GM18526 (cell line): ENCODE results near the gene OTOG.

Experiments
- POLR2A ChIP-seq: IDR thresholded peaks from 3 replicates; pipeline ENCODE4 v1.6.1; 2011; ENCODE audit not compliant: insufficient read length; ENCODE audit errors: extremely low read depth

The OTOG gene

GRCh38 chr11:17543574-17544180 lies 3.4 kb upstream of the OTOG start:
- TF ChIP-seq POLR2A: no peak

GRCh38 chr11:17544181-17544622 lies 2.9 kb upstream of the OTOG start, which contains the start of gene USH1C:
USH1C (minus strand) TSS chr11:17544416; CDS start chr11:17544307, 109 bp downstream.
- no peak for TF ChIP-seq POLR2A

GRCh38 chr11:17546240-17546639 lies 819 bp upstream of the OTOG start:
- TF ChIP-seq POLR2A: no peak

- TF ChIP-seq POLR2A: no peak
Observed at GRCh38 chr11:17547932-17548331, 873 bp downstream of the OTOG start.

GRCh38 chr11:17548444-17548843 lies 1.4 kb downstream of the OTOG start:
- TF ChIP-seq POLR2A: no peak

GRCh38 chr11:17550450-17551346 lies 3.6 kb downstream of the OTOG start:
- TF ChIP-seq POLR2A: no peak

- no peak for TF ChIP-seq POLR2A
Observed at GRCh38 chr11:17551347-17552040, 4.4 kb downstream of the OTOG start.

GRCh38 chr11:17552041-17552355 lies 4.9 kb downstream of the OTOG start:
- no peak for TF ChIP-seq POLR2A

- no peak for TF ChIP-seq POLR2A
Observed at GRCh38 chr11:17552392-17553248, 5.6 kb downstream of the OTOG start.

- no peak for TF ChIP-seq POLR2A
Observed at GRCh38 chr11:17553249-17553546, 6.1 kb downstream of the OTOG start.

GRCh38 chr11:17554487-17554886 lies 7.4 kb downstream of the OTOG start:
- TF ChIP-seq POLR2A: no peak

- no peak for TF ChIP-seq POLR2A
Observed at GRCh38 chr11:17556999-17557398, 9.9 kb downstream of the OTOG start.

GRCh38 chr11:17558025-17558780 lies 11.1 kb downstream of the OTOG start:
- no peak for TF ChIP-seq POLR2A

- TF ChIP-seq POLR2A: no peak
Observed at GRCh38 chr11:17558916-17559315, 11.9 kb downstream of the OTOG start.
